ENCODE data around the gene PCYT1A.

- no peak for TF ChIP-seq CTCF (IDR thresholded peaks at IDR 0.05; ENCODE audit: insufficient read depth, low read length, poor library complexity, severe bottlenecking)
- TF ChIP-seq EZH2phosphoT487 (conservative IDR thresholded peaks at IDR 0.05; ENCODE audit: low read length): no peak
Observed at GRCh38 chr3:196207833-196208607, 79.5 kb downstream of the PCYT1A start.
